GM23338 (cell line): Measurements from ENCODE around the gene SPDYE17.
"Not testable (repeated sequence)": the region's sequence is repeated elsewhere in the genome, so short reads cannot be mapped to it uniquely, and the experiment has no call there.

ENCODE experiments used
- EZH2 ChIP-seq: fragments of 200-600 bp; sonication (generic); IDR thresholded peaks from one replicate; pipeline ENCODE4 v1.8.0; 2017; ENCODE audit warnings: antibody characterized with exemption, mild to moderate bottlenecking, low read depth; ENCODE audit not compliant: unreplicated experiment
- EZH2phosphoT487 ChIP-seq: fragments of 200-600 bp; sonication (generic); IDR thresholded peaks from one replicate; pipeline ENCODE4 v1.8.1; 2018; ENCODE audit warnings: antibody characterized with exemption; ENCODE audit not compliant: unreplicated experiment
- NANOG ChIP-seq: IDR thresholded peaks from 2 replicates; pipeline ENCODE4 v1.6.1; 2016; ENCODE audit warnings: antibody characterized with exemption, borderline replicate concordance
- POLR2AphosphoS5 ChIP-seq: IDR thresholded peaks from 2 replicates; pipeline ENCODE4 v1.6.1; 2016; ENCODE audit warnings: antibody characterized with exemption, low read depth
- REST ChIP-seq: IDR thresholded peaks from one replicate; pipeline ENCODE4 v1.6.1; 2018; ENCODE audit warnings: antibody characterized with exemption; ENCODE audit not compliant: unreplicated experiment
- TF ChIP-seq, protein P1 (sequence below), 2 experiments: fragments of 200-600 bp in 1 of 2; sonication (generic) in 1 of 2; conservative IDR thresholded peaks; 2 replicates each; pipeline versions ENCODE4 v1.5.1 to v1.6.1; 2016 to 2017; ENCODE audit warnings: antibody characterized with exemption in 2 of 2, low read depth in 2 of 2, mild to moderate bottlenecking in 2 of 2, moderate library complexity in 1 of 2

GRCh38 chr7:77077060-77077459 lies 44.9 kb upstream of the SPDYE17 start:
- TF ChIP-seq, protein P1, sequence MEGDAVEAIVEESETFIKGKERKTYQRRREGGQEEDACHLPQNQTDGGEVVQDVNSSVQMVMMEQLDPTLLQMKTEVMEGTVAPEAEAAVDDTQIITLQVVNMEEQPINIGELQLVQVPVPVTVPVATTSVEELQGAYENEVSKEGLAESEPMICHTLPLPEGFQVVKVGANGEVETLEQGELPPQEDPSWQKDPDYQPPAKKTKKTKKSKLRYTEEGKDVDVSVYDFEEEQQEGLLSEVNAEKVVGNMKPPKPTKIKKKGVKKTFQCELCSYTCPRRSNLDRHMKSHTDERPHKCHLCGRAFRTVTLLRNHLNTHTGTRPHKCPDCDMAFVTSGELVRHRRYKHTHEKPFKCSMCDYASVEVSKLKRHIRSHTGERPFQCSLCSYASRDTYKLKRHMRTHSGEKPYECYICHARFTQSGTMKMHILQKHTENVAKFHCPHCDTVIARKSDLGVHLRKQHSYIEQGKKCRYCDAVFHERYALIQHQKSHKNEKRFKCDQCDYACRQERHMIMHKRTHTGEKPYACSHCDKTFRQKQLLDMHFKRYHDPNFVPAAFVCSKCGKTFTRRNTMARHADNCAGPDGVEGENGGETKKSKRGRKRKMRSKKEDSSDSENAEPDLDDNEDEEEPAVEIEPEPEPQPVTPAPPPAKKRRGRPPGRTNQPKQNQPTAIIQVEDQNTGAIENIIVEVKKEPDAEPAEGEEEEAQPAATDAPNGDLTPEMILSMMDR (conservative IDR thresholded peaks at IDR 0.05; ENCODE audit: low read depth in 2 of 2) = not testable (repeated sequence)
- TF ChIP-seq EZH2phosphoT487, REST, POLR2AphosphoS5, EZH2, NANOG: not testable (repeated sequence)
